Esophagus mucosa (tissue), 1 donor: ENCODE results near the gene TACC2. TPM values are rescaled to one million over a fixed set of nuclear protein-coding genes. Genes with fewer than 3 reads are reported as not detected.
A peak's percentile ranks its signal among the peaks of the same experiment; 100 is the strongest.

Source experiments
- ATAC-seq: fragments of 200-7000 bp; cut with Tn5 transposase; one replicate; pipeline ENCODE4 v1.9.1; 2020
- total RNA-seq: library from RNA; stranded (reverse); gene quantifications from one replicate; pipeline ENCODE4 v1.2.4, GENCODE V29; 2023
- donor health status: DM: yes; HTN: yes; CAD: no.

TACC2 gene
- total RNA-seq, 1 donor from 2014 or later, result 90.0 TPM

DNA sequence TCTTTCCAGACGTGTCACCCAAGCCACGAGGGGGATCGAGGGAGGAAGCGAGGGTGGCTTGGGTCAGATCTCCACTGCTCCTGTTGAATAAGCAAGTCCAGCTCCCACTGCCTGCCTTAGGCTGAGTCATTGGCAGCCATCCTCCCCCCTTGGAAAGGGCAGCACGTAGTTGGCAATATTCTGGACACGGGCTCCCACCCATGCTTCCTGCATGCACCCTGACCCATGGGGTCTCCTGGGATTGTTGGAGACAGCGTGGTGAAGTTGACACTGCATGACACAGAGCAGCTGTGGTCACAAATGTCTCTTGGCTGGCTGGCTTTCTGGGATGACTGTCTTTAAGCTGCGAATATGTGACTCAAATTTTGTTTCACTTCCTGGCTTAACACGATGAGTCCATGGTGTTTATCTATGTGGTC is 293.3 kb downstream of the TACC2 start:
- ATAC-seq, result no peak

DNA sequence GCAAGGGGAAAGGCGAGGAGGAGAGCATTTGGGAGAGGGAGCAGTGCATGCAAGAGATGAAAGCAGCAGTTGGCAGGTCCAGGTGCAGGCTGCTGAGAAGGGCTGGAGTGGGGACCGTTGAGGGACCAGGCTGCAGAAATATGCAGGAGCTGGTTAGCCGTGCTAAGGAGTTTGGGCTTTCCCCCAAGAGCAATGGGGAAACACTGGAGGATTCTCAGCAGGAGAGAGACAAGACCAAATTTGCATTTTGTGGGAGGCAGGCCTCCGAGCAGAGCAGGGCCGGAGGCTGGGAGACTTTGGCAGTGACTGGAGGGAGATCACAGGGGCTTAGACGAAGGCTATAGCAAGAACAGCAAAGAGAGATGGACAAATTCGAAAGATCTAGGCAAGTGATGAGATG is 293.9 kb downstream of the TACC2 start:
- ATAC-seq, result no peak

DNA sequence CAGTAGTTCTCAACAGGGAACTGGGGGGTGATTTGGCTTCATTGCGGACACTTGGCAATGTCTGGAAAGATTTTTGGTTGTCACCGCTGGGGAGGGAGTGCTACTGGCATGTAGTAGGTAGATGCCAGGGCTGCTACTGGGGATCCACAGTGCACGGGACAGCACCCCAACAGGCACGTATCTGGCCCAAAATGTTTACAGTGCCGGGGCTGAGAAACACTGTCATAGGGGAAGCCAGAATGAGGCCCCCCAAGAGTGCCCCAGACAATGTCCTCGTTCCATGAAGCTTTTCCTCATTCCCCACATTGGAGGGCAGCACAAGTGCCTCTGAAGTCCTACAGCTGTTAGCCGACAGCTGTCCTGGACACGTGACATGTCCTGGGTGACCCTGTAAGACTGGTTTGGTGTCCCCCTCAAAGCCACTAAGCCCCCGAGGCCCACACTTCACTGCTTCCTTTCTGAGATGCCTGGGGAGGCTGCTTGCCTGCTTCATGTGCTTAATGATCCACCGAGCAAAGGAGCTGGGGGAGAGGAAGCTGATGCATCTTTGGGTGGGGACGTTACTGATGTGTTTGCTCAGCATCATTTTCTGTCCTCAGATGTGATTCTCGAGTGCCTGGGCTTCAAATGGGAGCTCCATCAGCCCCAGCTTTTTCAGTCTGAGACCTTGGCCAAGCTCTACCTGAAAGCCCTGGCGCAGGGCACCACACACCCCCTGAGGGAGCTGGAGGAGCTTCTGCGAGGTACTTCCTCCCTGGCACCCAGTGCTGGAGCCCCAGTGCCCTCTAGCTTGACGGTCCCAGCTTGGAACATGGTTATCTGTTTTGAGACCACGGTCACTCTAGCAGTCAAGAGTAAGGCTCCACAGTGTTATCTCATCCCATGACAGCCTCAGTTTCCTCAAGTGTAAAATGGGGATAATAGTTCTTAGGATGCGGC is 296.8 kb downstream of the TACC2 start:
- ATAC-seq, result no peak

DNA sequence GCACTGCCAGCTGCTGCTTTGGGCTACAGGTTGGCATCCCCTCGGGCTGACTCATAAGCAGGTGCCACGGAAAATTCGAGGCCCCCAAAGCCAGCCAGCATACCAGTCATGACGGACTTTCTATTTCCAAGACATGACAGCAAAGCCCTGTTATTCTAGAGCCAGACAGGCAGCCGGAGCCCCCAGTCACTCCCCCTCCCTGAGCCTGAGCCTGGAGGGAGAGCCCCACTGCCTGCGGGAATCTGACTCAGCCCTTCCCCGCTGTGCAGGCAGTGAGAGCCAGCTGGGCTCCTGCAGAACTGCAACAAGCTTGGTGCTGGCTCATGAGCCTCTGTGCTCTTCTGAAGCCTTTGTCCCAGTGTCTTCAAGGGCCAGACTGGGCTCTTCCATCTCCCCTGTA is 297.9 kb downstream of the TACC2 start:
- peak; percentile 63 for ATAC-seq

GRCh38 chr10:122287570-122287969 is 298.6 kb downstream of the TACC2 start:
- ATAC-seq, result no peak

- no peak for ATAC-seq
These were observed 299.3 kb downstream of the TACC2 start for GRCh38 chr10:122288262-122288661.

DNA sequence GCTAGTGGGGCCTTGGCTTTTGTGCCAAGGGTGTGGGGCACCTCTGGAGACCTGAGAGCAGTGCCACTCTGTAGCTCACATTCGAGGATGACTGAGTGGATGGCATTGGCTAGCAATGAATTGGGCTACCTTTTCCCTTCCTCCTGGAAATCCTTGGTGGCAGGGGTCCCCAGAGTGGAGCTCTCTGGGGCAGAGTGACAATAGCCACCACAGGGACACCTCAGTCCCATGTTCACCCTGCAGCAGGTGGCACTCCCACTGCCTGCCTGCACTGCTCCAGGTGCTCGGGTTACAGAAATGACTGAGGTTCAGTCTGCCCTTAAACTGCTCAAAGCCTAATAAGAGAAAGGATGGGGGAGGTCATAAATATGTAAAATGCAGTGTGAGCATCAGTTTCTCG is 300.0 kb downstream of the TACC2 start:
- no peak for ATAC-seq

DNA sequence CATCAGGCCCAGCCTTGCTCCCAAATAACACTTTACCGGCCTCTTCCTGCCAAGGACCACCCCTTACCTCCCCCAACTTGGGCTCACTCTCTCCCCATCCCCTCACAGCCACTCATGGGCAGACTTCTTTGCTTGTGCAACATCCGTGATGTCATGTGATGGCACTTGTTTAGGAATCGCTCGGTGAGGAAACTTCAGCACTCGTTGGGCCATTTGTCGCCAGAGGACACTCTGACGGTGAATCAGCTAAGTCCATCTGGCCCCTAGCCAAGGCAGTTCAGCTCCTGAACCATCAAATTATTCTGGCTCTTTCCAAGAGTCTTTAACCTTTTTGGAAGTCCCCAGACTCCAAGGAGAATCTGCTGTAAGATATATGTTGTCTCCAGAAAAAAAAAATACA is 301.4 kb downstream of the TACC2 start:
- ATAC-seq, result no peak

- no peak for ATAC-seq
These were observed 302.0 kb downstream of the TACC2 start for GRCh38 chr10:122290833-122291532.

- ATAC-seq, result no peak
These were observed 302.8 kb downstream of the TACC2 start for GRCh38 chr10:122291739-122292138.

- no peak for ATAC-seq
These were observed 303.4 kb downstream of the TACC2 start for GRCh38 chr10:122292376-122292775.

GRCh38 chr10:122293156-122293960 is 304.4 kb downstream of the TACC2 start:
- peak; percentile 52 for ATAC-seq

- ATAC-seq, result peak; percentile 83
These were observed 305.0 kb downstream of the TACC2 start for GRCh38 chr10:122293961-122294380.

DNA sequence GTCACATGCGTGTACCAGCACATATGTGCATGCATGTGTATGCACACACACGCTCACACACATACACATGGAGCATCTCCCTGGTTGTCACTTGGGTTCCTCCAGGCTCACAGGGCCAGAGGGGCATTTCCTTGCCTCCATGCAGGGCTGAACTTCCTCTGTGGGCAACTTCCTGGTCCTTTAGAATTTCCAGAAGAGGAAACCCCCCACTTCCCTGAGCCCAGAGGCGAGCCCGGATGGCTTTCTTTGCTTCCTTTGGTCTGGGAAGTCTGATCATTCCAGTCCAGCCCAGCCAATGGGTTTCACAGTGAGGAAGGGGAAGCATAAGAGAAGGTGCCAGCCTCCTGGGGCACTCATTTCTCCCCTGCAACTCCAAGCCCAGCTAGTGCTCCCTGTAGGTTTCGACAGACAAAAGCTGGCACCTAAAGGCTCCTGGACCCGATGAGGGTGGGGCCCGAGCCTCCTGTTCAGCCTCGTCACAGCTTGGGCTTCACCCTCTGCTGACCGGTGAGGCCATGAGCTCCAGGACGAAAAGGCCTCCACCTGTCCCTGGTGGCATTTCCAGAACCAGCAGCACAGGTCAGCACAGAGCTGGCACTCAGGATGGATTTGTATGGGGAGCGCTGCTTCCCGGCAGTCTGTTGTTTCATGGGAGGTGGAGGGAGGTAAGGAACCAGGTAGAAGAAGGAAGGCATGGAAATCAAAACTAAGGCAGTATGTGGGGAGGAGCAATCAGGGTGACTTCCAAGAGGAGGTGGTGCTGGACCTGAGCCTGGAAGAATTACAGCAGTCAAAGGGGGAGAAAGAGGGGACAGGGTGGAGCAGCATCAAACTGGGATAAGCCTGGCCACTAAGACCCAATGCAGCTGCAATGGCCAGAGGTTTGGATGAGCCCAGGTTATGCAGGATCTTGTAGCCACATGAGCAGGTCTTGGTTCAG is 305.8 kb downstream of the TACC2 start:
- no peak for ATAC-seq

DNA sequence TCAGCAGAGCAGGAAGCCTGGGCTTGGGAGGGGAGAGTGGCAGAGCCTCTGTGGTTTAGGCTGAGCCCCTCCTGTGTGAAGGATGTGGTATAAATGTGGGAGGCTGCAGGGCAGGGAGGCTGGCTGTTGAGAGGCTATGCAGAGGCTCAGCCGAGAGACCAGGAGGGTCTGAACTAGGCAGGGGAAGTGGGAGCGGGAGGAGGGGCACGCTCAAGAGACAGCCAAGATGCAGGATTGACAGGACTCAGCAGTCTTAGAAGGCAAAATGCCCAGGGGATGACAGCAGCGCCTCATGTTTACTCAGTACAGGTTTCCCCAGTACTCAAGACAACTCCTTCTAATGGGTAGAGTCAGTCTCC is 306.5 kb downstream of the TACC2 start:
- peak; percentile 30 for ATAC-seq

- no peak for ATAC-seq
These were observed 307.6 kb downstream of the TACC2 start for GRCh38 chr10:122296363-122297120.

GRCh38 chr10:122297583-122297982 is 308.6 kb downstream of the TACC2 start:
- no peak for ATAC-seq

- ATAC-seq, result no peak
These were observed 309.2 kb downstream of the TACC2 start for GRCh38 chr10:122298206-122298597.

DNA sequence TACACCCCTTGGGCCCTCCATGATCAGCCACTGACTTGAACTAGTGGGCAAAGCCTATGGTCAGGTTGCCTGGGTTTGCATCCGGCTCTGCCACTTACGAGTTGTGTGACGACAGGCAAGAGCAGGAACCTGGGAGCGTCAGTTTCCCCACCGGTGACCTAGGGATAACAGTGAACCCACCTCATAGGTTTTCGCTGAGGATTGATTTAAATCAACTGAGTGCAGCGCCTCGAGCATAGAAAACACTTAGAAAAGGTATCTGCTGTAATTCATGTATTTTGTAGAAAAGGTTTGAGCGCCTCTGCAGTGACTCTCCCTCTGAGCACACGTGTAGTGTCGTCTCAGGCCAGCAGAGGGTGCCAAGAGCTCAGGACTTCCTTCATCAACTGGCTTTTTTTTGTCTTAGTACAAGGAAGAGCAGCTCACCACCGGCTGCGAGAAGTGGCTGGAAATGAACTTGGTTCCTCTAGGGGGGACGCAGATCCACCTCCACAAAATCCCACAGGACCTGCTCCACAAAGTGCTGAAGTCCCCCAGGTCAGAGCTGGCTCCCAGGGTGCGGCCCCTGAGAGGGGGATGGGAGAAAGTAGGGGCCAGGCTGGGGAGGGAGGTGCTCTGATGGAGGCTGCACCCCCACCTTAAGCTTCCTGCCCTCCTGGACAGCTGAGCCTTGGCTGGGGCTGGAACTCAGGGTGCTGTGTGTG is 309.8 kb downstream of the TACC2 start:
- peak; percentile 82 for ATAC-seq

- no peak for ATAC-seq
These were observed 310.6 kb downstream of the TACC2 start for GRCh38 chr10:122299423-122300075.
